Mammary epithelial cell (primary cell): ENCODE measurements around the gene MRPL53.

ENCODE experiments used
- EZH2 ChIP-seq: IDR thresholded peaks from 2 replicates; pipeline ENCODE4 v1.6.1; 2012; ENCODE audit warnings: low read length, inconsistent platforms, borderline replicate concordance
- TF ChIP-seq, protein P1 (sequence below), 2 donors: IDR thresholded peaks in 1 of 2; conservative IDR thresholded peaks in 1 of 2; 2 replicates each; pipeline ENCODE4 v1.5.1; 2011 to 2012; ENCODE audit warnings: inconsistent platforms in 2 of 2, low read length in 2 of 2, mild to moderate bottlenecking in 2 of 2, control low read depth in 1 of 2, low read depth in 1 of 2; ENCODE audit not compliant: insufficient read depth in 1 of 2; ENCODE audit errors: extremely low read depth in 1 of 2

DNA sequence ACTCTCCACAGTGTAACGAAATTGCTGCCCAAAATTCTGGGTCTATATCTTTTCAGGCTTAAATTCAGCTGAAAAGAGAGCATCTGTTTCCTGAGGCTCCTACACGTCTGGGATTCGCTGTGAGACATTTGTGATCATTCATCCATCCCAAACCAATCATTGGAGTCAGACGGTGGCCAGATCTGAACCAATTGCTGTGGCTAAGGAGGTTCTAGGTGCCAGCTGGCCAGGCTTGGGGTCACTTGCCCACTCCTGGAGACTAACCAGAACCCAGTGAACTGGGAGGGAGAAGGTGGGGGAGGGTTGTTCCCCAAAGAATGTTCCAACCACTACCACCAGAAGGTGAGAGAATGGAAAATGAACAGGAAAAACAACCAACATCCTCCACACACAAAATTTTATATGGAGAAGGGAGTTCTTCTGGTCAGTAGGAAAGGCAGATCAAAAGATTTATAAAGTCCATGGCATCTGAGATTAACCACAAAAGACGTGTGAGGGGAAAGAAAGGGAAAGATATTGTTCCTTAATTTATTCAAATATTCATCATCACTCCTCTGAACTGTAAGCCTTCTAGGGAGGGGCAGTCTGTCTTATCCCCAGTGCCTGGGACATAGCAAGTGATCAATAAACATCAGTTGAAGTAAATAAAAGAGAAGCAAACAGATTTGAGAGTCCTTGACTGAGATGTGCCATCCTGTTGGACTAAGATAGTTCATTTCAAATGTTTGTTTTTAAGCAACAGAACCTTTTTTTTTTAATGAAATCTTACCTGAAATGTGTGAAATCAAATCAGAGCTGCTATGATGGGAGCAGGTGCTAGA lies 27.8 kb downstream of the MRPL53 start:
- no peak for TF ChIP-seq EZH2
- TF ChIP-seq, protein P1, sequence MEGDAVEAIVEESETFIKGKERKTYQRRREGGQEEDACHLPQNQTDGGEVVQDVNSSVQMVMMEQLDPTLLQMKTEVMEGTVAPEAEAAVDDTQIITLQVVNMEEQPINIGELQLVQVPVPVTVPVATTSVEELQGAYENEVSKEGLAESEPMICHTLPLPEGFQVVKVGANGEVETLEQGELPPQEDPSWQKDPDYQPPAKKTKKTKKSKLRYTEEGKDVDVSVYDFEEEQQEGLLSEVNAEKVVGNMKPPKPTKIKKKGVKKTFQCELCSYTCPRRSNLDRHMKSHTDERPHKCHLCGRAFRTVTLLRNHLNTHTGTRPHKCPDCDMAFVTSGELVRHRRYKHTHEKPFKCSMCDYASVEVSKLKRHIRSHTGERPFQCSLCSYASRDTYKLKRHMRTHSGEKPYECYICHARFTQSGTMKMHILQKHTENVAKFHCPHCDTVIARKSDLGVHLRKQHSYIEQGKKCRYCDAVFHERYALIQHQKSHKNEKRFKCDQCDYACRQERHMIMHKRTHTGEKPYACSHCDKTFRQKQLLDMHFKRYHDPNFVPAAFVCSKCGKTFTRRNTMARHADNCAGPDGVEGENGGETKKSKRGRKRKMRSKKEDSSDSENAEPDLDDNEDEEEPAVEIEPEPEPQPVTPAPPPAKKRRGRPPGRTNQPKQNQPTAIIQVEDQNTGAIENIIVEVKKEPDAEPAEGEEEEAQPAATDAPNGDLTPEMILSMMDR (conservative IDR thresholded peaks at IDR 0.05 in 1 of 2, IDR thresholded peaks at IDR 0.05 in 1 of 2; ENCODE audit: extremely low read depth in 1 of 2, insufficient read depth in 1 of 2, low read depth in 1 of 2, low read length in 2 of 2) = no peak
